HG03378 (cell line): ENCODE measurements around the gene GATA2.

Experiments used
- ATAC-seq: cut with Tn5 transposase; IDR thresholded peaks from one replicate; pipeline ENCODE4 v1.9.1; 2021; ENCODE audit warnings: mild to moderate bottlenecking, moderate library complexity; ENCODE audit not compliant: unreplicated experiment

GATA2 gene

DNA sequence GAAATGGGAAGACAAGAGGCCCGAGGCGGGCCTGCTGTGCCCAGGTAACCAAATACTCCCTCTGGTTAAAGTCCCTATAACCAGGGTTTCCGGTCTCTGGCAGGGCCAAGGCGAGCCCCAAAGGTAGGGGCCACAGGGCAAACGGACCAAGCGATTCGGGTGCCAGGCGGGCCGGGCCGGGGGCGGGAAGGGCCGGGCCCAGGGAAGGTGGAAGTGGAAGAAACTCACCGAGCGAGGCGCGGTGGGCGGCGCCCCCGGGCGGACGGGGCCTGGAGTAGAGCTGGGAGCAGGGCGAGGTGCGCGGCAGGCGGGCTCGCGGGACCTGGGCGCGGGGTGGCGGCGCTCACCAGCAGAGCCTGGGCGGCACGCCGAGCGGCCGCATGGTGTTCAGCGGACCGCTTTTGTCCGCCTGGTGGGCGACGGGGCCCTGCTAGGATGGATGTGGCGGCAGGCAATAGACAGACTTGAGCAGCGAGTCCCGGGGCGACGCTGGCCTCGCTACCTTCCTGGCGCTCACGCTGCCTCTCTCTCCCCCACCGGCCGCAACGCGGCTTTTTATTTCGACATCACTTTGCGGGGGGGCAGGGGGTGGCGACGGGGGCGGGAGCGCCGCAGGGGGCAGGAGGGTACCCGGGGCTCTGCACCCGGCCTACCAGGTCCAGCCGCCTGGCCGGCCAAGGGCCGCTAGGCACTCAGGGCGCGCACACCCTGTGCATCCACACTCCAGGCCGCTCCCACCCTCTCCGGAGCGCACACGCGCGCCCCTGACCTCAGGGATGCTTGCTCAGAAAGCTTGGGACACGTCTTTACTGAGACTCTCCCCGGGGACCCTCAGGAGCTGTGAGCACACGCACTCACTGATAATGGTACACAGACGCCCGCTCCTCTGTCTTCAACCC is at the start of gene GATA2:
GATA2 (minus strand) TSS at position 531 of the 899 bp plus-strand sequence. CDS start 6,170 bp downstream, outside the sequence.
- no peak for ATAC-seq

DNA sequence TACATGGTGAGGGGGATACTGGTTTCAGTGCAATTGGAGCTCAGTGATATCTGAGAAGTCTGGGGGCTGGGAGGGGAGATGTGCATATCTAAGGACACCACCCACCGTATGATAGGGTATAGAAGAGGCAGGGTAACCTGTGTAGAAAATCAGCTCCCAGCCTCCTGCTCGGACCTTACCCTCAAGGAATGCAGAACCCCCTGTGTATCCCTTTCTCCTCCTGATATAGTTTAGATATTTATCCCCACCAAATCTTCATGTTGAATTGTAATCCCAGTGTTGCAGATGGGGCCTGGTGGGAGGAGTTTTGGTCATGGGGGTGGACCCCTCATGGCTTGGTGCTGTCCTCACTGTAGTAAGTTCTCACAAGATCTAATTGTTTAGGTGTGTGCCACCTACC is 48.2 kb upstream of the GATA2 start:
- ATAC-seq, result no peak

DNA sequence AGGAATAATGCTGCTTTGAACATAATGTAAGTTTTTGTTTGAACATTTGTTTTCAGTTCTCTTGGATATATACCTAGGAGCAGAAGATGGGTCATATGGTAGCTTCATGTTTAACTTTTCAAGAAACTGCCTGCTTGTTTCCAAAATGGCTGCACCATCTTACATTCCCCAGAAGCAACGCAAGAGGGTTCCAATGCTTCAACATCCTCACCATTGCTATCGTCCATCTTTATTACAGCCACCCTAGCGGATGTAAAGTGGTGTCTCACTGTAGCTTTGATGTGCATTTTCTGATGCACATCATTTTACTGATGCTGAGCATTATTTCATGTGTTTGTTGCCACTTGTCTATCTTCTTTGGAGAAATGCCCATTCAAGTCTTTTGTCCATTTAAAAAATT is 46.4 kb upstream of the GATA2 start:
- no peak for ATAC-seq

DNA sequence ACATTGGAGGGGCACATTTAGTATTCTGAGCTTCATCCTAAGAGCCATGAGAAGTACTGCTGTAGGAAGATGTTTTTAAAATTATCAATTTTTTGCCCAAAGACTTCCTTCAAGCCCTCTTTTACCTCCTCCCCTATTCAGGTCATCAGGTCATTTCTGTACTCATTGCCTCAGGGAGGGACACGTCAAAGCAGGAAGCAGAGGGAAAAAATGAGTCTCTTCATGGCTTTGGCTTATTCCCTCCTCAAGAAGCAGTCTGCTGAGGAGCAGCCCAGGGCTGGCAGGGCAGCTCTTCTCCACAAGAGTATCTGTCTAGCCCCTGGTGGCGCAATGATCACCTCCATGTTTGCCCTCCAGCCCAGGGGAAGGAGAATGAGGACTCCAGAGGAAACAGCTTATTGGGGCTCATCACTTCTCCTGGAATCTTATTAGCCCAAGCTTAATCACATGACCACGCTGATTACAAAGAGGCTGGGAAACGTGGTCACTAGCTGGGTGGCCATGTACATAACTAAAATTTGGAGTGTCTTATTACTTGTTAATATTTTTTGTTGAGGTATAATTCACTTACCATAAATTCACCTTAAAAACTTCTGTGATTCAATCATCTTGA is 44.2 kb upstream of the GATA2 start:
- ATAC-seq, result no peak

DNA sequence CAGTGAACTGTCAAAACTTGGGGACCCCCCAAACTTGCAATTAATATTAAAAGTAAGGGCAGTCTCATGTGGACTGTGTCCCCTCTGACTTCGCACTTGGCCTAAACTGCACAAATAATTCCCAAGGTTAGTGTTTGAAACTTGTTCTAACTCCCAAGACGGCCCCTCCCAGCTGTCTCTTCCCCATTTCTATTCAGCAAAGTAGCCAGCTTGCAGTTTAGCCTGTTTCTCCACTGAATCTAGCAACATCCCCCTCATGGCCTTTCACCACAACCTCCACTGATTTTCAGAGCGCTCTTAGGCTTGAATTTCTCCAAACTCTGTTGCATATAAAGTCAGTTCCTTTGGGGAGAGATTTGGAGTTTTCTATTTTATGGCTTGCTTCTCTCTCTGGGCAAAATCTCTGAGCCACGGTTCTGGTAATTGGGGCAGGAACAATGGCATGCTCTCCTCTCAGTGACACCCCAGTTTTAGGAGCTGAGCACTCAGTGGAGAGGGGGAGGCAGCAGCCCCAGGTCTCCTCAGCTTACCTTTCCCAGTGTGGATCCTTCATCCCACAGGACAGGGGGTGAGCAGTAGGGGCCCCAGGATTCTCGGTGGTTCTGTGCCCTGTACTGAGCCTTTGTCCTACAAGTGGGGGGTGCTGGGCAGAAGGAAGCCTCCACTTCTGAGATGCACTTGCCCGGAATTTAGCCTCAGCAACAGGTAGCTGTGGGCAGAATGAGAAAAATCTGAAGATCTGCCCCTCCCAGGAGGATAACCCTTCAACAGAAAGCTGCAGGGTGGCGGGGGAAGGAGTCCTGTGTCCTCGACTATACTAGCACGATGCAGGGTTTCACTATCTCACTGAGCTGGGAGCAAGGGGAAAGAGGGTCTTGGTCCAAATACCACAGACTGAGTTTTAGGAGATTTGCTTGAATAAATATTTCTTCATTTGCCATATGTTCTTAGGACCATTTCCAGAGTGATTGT is 39.3 kb upstream of the GATA2 start:
- ATAC-seq, result no peak

DNA sequence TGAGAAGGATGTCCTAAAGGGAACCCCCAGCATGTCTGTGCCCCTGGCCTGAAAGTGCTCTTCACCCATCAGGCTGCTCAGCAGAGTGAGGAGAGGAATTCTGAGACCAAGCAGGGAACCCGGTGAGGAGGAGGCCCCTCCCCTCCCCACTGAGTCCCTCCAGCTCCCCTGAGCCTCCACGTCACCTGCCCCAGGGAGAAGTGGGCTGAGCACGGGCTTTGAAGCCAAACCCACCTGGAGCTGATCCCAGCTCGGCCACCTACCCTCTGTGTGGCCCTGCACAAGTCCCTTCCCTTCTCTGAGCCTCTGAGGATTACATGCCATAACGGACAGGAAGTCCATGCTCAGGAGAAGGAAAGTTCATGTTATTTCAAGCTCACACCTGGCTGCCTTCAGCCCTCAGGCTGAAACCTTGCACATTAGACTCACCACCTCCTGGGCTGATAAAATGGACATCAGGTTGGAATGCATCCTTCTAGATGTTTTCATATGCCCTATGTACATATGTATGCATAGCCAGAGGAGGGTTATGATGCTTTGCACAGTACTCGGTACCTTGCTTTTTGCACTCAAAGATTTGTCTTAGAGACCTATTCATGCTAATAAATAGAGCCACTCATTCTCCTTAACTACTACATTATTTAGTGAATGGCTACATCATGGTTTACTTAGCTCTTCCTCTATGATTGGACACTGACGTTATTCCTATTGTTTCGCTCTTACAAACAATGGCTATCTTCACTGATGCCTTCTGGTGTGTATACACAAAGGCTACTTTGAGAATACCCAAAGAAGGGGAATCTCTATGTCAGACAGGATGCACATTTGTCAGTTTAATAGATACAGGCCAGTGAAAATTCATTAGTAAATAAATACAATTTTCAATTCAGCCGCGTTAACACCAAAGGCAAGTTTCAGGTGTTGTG is 31.6 kb upstream of the GATA2 start:
- ATAC-seq, result no peak

DNA sequence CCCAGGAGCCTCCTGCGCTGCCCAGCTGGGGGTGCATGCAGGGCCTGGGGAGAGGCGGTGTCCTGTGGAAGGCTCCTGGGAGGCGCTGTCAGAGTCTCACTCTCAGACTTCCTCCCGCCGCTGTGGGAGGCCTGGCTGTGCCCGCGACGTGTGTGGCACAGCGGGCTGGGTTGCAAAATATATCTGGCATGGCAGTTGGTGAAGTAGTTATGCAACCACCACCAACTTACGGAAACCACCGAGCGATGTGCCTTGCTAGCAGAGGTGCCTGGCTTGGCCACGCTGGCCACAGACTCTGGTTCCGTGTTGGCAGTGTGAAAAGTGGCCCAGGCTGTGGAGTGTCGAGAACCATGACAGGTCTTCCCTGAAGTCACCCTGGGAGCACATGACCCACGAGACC is 30.6 kb upstream of the GATA2 start:
- ATAC-seq, result no peak

DNA sequence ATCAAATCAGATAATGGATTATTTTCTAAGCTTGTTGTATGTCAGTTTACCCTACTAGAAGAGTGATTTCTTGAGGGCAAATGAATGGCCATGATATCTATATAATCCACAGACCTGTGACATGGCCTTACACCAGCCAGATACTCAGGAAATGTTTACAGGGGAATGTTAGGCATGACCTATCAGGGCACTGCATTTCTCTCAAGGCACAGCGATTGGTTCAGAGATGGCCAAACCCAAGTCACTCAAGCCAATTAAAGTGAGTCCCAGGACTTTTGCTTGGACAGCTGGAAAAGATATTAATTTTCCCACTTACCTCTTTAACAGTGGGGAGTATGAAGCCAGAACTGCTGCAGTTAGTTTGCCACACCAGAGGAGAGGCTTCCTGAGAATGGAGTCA is 28.7 kb upstream of the GATA2 start:
- no peak for ATAC-seq

DNA sequence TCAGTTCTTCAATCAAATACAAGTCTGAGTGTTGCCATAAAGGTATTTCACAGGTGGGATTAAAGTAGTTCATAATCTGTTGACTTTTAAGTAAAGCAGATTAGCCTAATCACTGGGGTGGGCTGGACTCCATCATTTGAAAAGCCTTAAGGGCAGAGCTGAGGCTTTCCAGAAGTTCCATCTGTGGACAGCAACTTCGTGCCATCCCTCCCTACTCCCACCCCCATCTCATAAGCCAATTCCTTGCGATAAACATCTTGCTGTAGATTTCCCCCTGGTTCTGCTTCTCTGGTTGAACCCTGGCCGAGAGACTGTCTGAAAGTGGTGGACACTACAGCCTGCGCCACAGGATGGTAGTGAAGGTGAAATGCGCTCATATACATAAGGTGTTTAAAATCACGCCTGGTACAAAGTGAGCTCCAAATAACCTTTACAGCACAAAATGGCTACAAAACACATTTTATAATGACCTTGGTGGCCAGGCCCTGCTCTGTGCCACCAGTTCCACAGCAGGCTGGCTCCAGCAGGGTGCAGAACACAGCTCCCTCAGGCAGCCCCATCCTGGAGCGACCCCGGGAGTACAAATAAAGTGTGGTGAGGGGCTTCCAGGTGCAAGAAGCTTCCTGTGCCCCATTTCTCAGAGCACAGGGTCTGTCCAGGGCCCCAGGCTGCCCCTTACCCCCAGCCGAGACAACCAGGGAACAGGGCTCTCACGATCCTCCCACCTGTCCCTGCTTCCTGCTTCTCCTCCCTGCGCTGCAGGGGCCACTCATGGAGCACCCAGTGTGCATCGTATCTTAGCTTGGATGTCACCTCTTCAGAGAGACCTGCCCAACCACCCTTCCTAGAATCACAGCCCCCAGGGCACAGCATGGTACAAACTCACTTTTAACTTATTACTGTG is 25.8 kb upstream of the GATA2 start:
- ATAC-seq, result no peak

DNA sequence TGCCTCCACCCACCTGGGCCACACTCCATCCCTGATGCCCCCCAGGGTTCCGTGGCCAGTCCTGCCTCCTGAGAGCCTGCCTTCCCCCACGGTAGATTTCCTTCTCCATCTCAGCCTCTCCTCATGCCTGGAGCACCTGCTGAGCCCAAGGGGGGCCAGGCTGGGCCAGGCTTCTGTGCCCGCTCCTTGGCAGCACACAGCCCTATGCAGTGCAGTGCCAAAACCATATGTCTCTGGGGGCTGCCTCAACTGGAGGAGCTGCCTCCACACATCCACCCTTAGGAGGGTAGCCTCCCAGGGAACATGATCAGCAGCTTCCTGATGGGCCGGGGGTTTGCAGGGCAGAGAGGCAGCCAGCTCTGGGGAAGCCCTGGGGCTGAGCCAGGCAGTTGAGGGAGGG is 24.6 kb upstream of the GATA2 start:
- no peak for ATAC-seq

DNA sequence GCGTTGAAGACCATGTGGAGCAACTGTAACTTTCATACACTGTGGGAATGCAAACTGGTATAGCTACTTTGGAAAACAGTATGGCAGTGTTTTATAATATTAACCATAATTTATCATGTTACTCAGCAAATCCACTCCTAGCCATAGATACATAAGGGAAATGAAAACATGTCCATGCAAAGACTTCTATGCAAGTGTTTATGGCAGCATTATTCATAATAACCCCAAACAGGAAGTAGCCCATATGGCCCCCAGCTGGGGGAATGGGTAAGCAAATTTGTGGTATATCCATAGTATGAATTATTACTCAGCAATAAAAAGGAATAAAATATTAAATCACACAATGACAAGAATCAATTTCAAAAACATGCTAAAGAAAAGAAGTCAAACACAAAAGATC is 23.0 kb upstream of the GATA2 start:
- ATAC-seq, result no peak

DNA sequence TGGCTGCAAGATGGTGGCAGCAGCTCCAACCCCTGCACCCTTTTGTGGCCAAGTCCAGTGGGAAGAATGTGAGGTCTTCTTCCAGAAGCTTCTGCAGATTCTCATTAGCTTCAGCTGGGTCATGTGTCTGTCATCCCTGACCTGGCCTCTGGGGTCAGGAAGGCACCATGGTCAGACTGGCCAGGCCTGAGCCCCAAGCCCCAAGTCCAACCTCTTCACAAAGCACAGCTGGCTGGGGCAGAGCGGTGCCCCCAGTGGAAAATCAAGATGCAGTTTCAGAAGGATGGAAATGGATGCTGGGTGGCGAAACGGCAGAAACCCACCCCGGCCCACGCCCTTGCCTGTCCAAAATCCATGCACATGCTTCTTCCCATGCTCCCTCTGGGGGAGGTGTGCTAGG is 15.9 kb upstream of the GATA2 start:
- no peak for ATAC-seq

DNA sequence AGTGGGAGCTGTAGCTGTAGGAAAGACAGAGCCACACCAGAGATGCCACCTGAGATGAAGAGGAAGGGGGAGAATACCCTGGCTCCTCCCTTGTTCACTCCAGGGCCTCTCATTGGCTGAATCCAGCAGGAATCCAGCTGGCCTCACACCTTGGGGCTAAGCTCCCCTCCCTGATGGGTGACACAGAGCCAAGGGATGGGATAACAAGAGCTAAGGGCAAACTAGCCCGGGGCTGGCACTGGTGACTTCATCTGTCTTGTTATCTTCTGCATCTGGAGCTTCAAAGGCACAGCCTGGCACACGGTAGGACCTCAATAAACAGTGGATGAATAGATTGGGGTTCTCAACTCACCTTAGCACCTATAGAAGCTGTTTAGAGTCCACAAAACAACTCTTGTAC is 13.8 kb upstream of the GATA2 start:
- ATAC-seq, result no peak

DNA sequence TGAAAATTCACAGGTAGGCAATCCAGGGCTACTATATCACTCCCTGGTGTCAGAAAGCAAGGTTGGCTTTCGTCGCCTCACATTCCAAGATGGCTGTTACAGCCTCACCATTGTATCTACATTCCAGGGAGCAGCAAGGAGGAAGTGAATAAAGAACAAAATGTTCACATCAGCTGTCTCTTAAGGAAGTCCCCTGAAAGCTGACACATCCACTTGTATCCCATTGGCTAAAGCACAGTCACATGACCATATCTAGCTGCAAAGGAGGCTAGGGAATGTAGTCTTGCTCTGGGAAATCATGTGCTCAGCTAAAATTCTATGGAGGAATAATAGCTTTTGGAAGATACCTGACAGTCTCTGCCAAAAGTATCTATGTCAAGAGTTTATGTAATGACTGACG is 12.8 kb upstream of the GATA2 start:
- ATAC-seq, result no peak

DNA sequence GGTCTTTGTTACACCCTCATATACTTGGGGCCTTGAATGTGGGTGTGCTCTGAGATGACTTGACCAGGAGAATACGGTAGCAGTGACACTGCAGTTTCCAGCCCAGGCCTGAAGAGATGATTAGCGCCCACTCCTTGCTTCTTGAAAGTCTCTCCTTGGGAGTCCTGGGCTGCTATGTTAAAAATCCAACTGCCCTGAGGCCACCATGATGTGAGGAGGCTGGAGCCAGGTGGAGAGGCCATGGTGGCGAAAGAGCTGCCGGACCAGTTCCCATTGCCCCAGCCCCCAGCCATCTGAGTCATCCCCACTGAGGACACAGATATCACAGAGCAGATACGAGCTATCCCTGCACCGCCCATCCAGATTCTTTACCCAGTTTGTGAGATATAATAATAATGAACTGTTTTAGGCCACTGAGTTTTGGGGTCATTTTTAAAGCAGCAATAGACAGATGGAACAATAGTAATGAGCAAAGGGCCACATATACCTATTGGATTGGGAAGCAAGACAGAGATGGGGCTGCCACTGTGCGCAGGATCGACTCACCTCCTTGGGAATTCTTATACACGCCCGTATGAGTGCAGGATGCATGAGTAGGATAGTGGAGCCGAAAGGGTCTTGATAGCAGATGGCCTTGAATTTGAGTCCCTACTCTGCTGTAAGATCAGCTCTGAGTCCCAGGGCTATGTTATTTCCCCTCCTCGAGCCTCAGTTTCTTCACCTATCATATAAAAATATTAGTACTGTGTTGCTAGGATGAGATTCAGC is 12.1 kb upstream of the GATA2 start:
- no peak for ATAC-seq

DNA sequence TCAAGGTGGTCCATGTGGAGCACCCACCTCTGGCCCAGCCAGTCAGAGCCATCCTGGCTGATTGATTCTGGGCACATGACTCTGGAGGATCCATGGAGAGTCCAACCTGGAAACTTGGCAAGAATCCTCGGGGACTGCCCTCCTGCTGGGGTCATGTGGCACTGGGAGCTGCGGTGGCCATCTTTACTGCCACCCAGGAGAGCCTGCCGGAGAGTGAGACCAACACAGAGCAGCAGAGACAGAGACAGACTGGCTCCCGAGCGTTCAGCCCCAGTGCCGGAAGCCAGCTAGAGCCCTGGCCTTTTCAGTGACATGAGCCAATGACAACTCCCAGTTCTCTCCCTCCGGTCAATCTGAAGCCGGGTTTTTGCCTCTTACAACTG is 11.5 kb upstream of the GATA2 start:
- ATAC-seq, result no peak

DNA sequence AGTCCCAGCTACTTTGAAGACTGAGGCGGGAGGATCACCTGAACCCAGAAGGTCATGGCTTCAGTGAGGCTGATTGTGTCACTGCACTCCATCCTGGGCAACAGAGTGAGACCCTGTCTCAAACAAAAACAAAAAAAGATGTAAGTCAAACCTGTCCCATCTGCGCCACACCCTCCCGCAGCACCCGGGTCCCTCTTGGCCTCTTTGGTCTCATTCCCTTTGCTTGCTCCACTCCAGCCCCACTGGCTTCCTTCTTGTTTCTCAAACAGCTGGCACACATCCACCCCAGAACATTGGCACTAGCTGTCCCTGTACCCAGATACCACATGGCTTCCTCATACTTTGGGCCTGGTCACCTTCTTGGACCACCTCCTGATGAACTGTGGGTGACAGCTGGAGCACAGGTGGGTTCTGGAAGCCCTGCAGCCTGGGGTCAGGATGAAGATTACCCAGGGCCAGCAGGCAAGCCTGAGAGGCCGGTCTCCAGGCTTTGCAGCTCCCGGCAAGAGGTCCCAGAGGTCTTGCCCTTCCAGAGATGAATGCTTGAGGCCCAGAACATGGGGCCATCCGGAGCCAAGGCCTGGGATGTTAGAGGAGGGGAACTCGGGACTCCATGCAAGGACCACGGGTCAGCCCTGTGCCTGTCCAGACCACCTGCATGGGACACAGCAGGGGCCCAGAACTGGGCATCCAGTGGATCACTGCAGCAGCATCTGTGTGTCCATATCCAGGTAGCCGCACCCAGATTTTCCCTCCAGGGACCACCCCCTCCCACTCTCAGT is 10.9 kb upstream of the GATA2 start:
- ATAC-seq, result no peak

DNA sequence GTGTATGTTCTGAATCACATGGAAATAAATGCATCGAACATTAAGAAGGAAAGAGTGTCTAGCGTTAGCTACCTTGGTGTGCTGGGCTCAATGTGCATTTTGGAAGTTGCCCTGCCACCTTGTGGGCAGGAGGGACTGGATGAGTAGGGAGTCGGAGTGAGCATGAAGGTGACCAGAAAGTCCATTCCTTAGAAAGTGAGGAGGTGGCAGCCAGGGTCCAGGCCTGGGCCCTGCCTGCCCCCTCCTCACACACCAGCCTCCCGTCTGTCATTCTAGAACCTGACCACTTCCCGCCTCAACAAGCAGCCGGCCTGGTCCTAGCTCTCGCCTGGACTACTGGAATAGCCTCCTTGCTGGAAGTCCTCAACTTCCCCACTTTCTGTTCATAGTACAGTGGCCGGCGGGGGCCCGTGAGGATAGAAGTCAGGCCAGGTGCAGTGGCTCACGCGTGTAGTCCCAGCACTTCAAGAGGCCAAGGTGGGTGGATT is 10.2 kb upstream of the GATA2 start:
- ATAC-seq, result no peak
